Astrocyte (in vitro differentiated cells and primary cell): ENCODE data around the gene FAN1. TPM values are rescaled to one million over a fixed set of nuclear protein-coding genes. Genes with fewer than 3 reads are reported as not detected.

ENCODE experiments used
- DNase-seq: peaks from one replicate; pipeline ENCODE4 v3.0.0-alpha.2; 2010; ENCODE audit warnings: low read depth
- FAIRE-seq: peaks from 2 replicates; lab custom pipeline; 2011; peaks lifted over from hg19 to GRCh38; lab: Jason Lieb, UNC
- H2AFZ ChIP-seq: 2 replicates; pipeline ENCODE4 v1.6.0; 2012; ENCODE audit warnings: low read depth, low read length, inconsistent platforms
- H3K27ac ChIP-seq: 2 replicates; pipeline ENCODE4 v1.5.1; 2011; ENCODE audit warnings: low read depth, low read length, inconsistent platforms
- H3K27me3 ChIP-seq: 2 replicates; pipeline ENCODE4 v1.6.0; 2011; ENCODE audit warnings: low read length, inconsistent platforms; ENCODE audit not compliant: insufficient read depth
- H3K36me3 ChIP-seq: 2 replicates; pipeline ENCODE4 v1.5.1; 2011; ENCODE audit warnings: low read length, inconsistent platforms; ENCODE audit not compliant: insufficient read depth
- H3K4me1 ChIP-seq: 2 replicates; pipeline ENCODE4 v1.5.1; 2011; ENCODE audit warnings: low read length, inconsistent platforms; ENCODE audit not compliant: insufficient read depth
- H3K4me2 ChIP-seq: 2 replicates; pipeline ENCODE4 v1.6.0; 2012; ENCODE audit warnings: low read length, inconsistent platforms
- H3K4me3 ChIP-seq: 2 replicates; pipeline ENCODE4 v1.5.1; 2011; ENCODE audit warnings: low read depth, mild to moderate bottlenecking, low read length, inconsistent platforms; ENCODE audit not compliant: insufficient read depth
- H3K79me2 ChIP-seq: 2 replicates; pipeline ENCODE4 v1.6.0; 2012; ENCODE audit warnings: mild to moderate bottlenecking, low read length, inconsistent platforms; ENCODE audit not compliant: insufficient read depth
- H3K9ac ChIP-seq: 2 replicates; pipeline ENCODE4 v1.6.0; 2012; ENCODE audit warnings: mild to moderate bottlenecking, low read length, inconsistent platforms
- H3K9me3 ChIP-seq: 2 replicates; pipeline ENCODE4 v1.5.1; 2012; ENCODE audit warnings: low read depth, mild to moderate bottlenecking, low read length, inconsistent platforms; ENCODE audit not compliant: insufficient read depth
- H4K20me1 ChIP-seq: 2 replicates; pipeline ENCODE4 v1.6.0; 2012; ENCODE audit warnings: low read length, inconsistent platforms; ENCODE audit not compliant: insufficient read depth
- H3K27ac Mint-ChIP-seq: one replicate; pipeline ENCODE4 v1.8.0; 2021; ENCODE audit warnings: mild to moderate bottlenecking, mixed read lengths; ENCODE audit not compliant: unreplicated experiment
- H3K27me3 Mint-ChIP-seq: one replicate; pipeline ENCODE4 v1.8.0; 2021; ENCODE audit warnings: low read depth, mixed read lengths; ENCODE audit not compliant: unreplicated experiment
- H3K36me3 Mint-ChIP-seq: one replicate; pipeline ENCODE4 v1.8.0; 2021; ENCODE audit warnings: low read depth, mixed read lengths; ENCODE audit not compliant: unreplicated experiment
- H3K4me1 Mint-ChIP-seq: one replicate; pipeline ENCODE4 v1.8.0; 2021; ENCODE audit warnings: low read depth, mixed read lengths; ENCODE audit not compliant: unreplicated experiment
- H3K4me3 Mint-ChIP-seq: one replicate; pipeline ENCODE4 v1.8.0; 2021; ENCODE audit warnings: mild to moderate bottlenecking, moderate library complexity, mixed read lengths; ENCODE audit not compliant: unreplicated experiment
- H3K9me3 Mint-ChIP-seq: one replicate; pipeline ENCODE4 v1.8.0; 2021; ENCODE audit warnings: mild to moderate bottlenecking, mixed read lengths; ENCODE audit not compliant: unreplicated experiment
- EZH2 ChIP-seq: IDR thresholded peaks from 2 replicates; pipeline ENCODE4 v1.6.1; 2012; ENCODE audit warnings: mild to moderate bottlenecking, low read length, inconsistent platforms; ENCODE audit not compliant: insufficient read depth
- total RNA-seq: library from RNA; stranded (reverse); gene quantifications from 2 replicates; pipeline ENCODE4 v1.2.1, GENCODE V29; 2021
- TF ChIP-seq, protein P1 (sequence below): IDR thresholded peaks from 2 replicates; pipeline ENCODE4 v1.5.1; 2011; ENCODE audit warnings: low read depth, mild to moderate bottlenecking, inconsistent platforms, low read length, moderate library complexity; ENCODE audit not compliant: insufficient read depth

Gene FAN1
- total RNA-seq, 1 donor from 2014 or later, result 13.6 TPM

- H3K36me3 Mint-ChIP-seq, result peaks cover 35% of the 10 kb centered on the region
- no peaks in the 10 kb centered on the region for H4K20me1 ChIP-seq
- peak overlapping the region; percentile 38 for H3K27ac Mint-ChIP-seq
- H3K27me3 ChIP-seq, result no peaks in the 10 kb centered on the region
- no peak overlapping the region for H3K4me3 Mint-ChIP-seq
- peaks cover 26% of the 10 kb centered on the region for H3K36me3 ChIP-seq
- H3K9me3 ChIP-seq, result no peaks in the 10 kb centered on the region
- no peak for TF ChIP-seq EZH2
- TF ChIP-seq, protein P1, sequence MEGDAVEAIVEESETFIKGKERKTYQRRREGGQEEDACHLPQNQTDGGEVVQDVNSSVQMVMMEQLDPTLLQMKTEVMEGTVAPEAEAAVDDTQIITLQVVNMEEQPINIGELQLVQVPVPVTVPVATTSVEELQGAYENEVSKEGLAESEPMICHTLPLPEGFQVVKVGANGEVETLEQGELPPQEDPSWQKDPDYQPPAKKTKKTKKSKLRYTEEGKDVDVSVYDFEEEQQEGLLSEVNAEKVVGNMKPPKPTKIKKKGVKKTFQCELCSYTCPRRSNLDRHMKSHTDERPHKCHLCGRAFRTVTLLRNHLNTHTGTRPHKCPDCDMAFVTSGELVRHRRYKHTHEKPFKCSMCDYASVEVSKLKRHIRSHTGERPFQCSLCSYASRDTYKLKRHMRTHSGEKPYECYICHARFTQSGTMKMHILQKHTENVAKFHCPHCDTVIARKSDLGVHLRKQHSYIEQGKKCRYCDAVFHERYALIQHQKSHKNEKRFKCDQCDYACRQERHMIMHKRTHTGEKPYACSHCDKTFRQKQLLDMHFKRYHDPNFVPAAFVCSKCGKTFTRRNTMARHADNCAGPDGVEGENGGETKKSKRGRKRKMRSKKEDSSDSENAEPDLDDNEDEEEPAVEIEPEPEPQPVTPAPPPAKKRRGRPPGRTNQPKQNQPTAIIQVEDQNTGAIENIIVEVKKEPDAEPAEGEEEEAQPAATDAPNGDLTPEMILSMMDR, result no peak
- DNase-seq (no peak), FAIRE-seq (no peak)
- no peaks in the 10 kb centered on the region for H3K79me2 ChIP-seq
- H3K9ac ChIP-seq, result no peak overlapping the region
- H3K27ac ChIP-seq, result no peak overlapping the region
- no peaks in the 10 kb centered on the region for H3K9me3 Mint-ChIP-seq
- no peak overlapping the region for H3K4me2 ChIP-seq
- H3K4me1 ChIP-seq, result peaks cover 23% of the 10 kb centered on the region
- no peak overlapping the region for H3K4me3 ChIP-seq
- H2AFZ ChIP-seq, result no peak overlapping the region
- no peaks in the 10 kb centered on the region for H3K27me3 Mint-ChIP-seq
- peaks cover 20% of the 10 kb centered on the region for H3K4me1 Mint-ChIP-seq
Observed at GRCh38 chr15:30953183-30953582, 49.5 kb downstream of the FAN1 start.

DNA sequence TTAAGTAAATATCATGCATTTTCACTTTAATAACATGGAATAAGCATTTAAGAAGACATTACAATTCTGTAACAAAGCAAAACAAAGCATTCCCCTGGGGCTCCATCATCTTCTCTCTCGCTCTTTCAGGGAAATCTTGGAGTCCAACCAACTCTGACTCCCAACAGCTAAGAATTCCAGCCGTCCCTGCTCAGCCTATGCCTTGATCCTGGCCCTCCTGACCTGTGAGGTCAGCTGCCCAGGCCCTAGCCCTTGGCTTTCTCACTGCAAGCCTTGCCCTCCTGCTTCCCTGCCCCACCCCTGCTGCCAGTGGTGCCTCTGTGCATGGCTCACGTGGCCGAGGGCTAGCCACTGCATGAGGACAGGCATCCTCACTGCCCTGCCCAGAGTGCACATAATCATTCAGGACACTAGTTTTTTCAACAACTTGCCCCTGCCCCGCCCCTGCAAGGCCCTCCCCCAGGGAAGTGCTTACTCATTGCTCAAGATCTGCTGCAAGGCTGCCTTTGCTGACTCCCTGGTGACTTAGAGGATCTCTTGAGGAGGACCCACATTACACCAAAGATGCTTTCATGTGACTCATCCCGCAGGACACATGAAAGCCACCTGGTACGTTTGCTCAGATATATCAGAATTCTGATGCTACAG lies 50.1 kb downstream of the FAN1 start:
- H3K4me3 Mint-ChIP-seq, result peak overlapping the region; percentile 20
- TF ChIP-seq, protein P1, result no peak
- no peak for TF ChIP-seq EZH2
- H3K27ac Mint-ChIP-seq, result peak overlapping the region; percentile 96
- H3K36me3 Mint-ChIP-seq, result peaks cover 35% of the 10 kb centered on the region
- peaks cover 20% of the 10 kb centered on the region for H3K4me1 Mint-ChIP-seq
- FAIRE-seq, result peak; percentile 70
- H3K27me3 ChIP-seq, result no peaks in the 10 kb centered on the region
- H3K4me1 ChIP-seq, result peaks cover 23% of the 10 kb centered on the region
- H3K4me2 ChIP-seq, result peak overlapping the region; percentile 54
- H3K4me3 ChIP-seq, result no peak overlapping the region
- H3K36me3 ChIP-seq, result peaks cover 25% of the 10 kb centered on the region
- no peaks in the 10 kb centered on the region for H3K27me3 Mint-ChIP-seq
- peak; percentile 89 for DNase-seq
- no peak overlapping the region for H2AFZ ChIP-seq
- peak overlapping the region; percentile 51 for H3K27ac ChIP-seq
- no peaks in the 10 kb centered on the region for H3K79me2 ChIP-seq
- H3K9me3 Mint-ChIP-seq, result no peaks in the 10 kb centered on the region
- H3K9me3 ChIP-seq, result no peaks in the 10 kb centered on the region
- no peak overlapping the region for H3K9ac ChIP-seq
- no peaks in the 10 kb centered on the region for H4K20me1 ChIP-seq

GRCh38 chr15:30954674-30955073 lies 51.0 kb downstream of the FAN1 start:
- no peak overlapping the region for H3K9ac ChIP-seq
- H3K9me3 ChIP-seq, result no peaks in the 10 kb centered on the region
- Mint-ChIP-seq H3K27ac (peak overlapping the region; percentile 96), H3K9me3 (no peaks in the 10 kb centered on the region), H3K4me1 (peaks cover 20% of the 10 kb centered on the region), H3K4me3 (no peak overlapping the region), H3K27me3 (no peaks in the 10 kb centered on the region), H3K36me3 (peaks cover 28% of the 10 kb centered on the region)
- peak; percentile 12 for DNase-seq
- TF ChIP-seq, protein P1, result no peak
- no peaks in the 10 kb centered on the region for H3K27me3 ChIP-seq
- H3K4me3 ChIP-seq, result no peak overlapping the region
- no peak for FAIRE-seq
- H3K27ac ChIP-seq, result peak overlapping the region; percentile 51
- no peaks in the 10 kb centered on the region for H3K79me2 ChIP-seq
- H2AFZ ChIP-seq, result no peak overlapping the region
- peaks cover 31% of the 10 kb centered on the region for H3K36me3 ChIP-seq
- H4K20me1 ChIP-seq, result no peaks in the 10 kb centered on the region
- peaks cover 23% of the 10 kb centered on the region for H3K4me1 ChIP-seq
- no peak overlapping the region for H3K4me2 ChIP-seq
